Mesendoderm (in vitro differentiated cells): ENCODE measurements around the gene CHEK2.

Experiments used
- DNase-seq: peaks from one replicate; pipeline ENCODE4 v3.0.0; 2013
- H2AK5ac ChIP-seq: 2 replicates; pipeline ENCODE4 v1.6.1; 2013; ENCODE audit warnings: low read length, inconsistent platforms
- H2BK120ac ChIP-seq: 2 replicates; pipeline ENCODE4 v1.6.1; 2013; ENCODE audit warnings: low read depth, mild to moderate bottlenecking, low read length, moderate library complexity, mixed read lengths
- H2BK15ac ChIP-seq: replicated peaks from 2 replicates; pipeline ENCODE4 v1.6.1; 2013; ENCODE audit warnings: low read depth, mild to moderate bottlenecking, moderate library complexity
- H2BK5ac ChIP-seq: 2 replicates; pipeline ENCODE4 v1.6.1; 2013; ENCODE audit warnings: low read length, inconsistent platforms
- H3K18ac ChIP-seq: 2 replicates; pipeline ENCODE4 v1.6.1; 2013; ENCODE audit warnings: mild to moderate bottlenecking, low read length, mixed read lengths
- H3K23ac ChIP-seq: one replicate; pipeline ENCODE4 v1.6.1; 2013; ENCODE audit warnings: low read length
- H3K27ac ChIP-seq: 2 replicates; pipeline ENCODE4 v1.5.1; 2013; ENCODE audit warnings: low read depth, mild to moderate bottlenecking, inconsistent platforms, low read length, moderate library complexity
- H3K27me3 ChIP-seq: 2 replicates; pipeline ENCODE4 v1.6.1; 2013; ENCODE audit warnings: low read length, control low read depth, mild to moderate bottlenecking, inconsistent platforms; ENCODE audit not compliant: insufficient read depth, poor library complexity
- H3K36me3 ChIP-seq: 2 replicates; pipeline ENCODE4 v1.6.1; 2013; ENCODE audit warnings: low read length, inconsistent platforms; ENCODE audit not compliant: control insufficient read depth, insufficient read depth
- H3K4ac ChIP-seq: one replicate; pipeline ENCODE4 v1.6.1; 2013; ENCODE audit warnings: low read depth, mild to moderate bottlenecking, low read length, moderate library complexity
- H3K4me1 ChIP-seq: 2 replicates; pipeline ENCODE4 v1.6.1; 2013; ENCODE audit warnings: low read depth, low read length, inconsistent platforms; ENCODE audit not compliant: control insufficient read depth
- H3K4me2 ChIP-seq: 2 replicates; pipeline ENCODE4 v1.6.1; 2013; ENCODE audit warnings: low read length
- H3K4me3 ChIP-seq: 2 replicates; pipeline ENCODE4 v1.5.1; 2013; ENCODE audit warnings: mild to moderate bottlenecking, low read length
- H3K56ac ChIP-seq: one replicate; pipeline ENCODE4 v1.6.1; 2013; ENCODE audit warnings: low read length
- H3K79me1 ChIP-seq: 2 replicates; pipeline ENCODE4 v1.6.1; 2013; ENCODE audit warnings: low read length, inconsistent platforms
- H3K79me2 ChIP-seq: 2 replicates; pipeline ENCODE4 v1.6.1; 2013; ENCODE audit warnings: mild to moderate bottlenecking, low read length; ENCODE audit not compliant: control insufficient read depth, insufficient read depth
- H3K9ac ChIP-seq: 2 replicates; pipeline ENCODE4 v1.6.1; 2013; ENCODE audit warnings: low read length, inconsistent platforms
- H4K5ac ChIP-seq: one replicate; pipeline ENCODE4 v1.6.1; 2013; ENCODE audit warnings: low read length
- H4K8ac ChIP-seq: one replicate; pipeline ENCODE4 v1.6.1; 2013; ENCODE audit warnings: low read depth, mild to moderate bottlenecking, control low read depth, low read length, moderate library complexity
- WGBS: extraction: QIAGEN DNeasy Blood & Tissue Kit; methylation state at CpG from one replicate; pipeline ENCODE4 v1.1.7; 2013; ENCODE audit warnings: low lambda C conversion rate, missing lambda C conversion rate; ENCODE audit not compliant: insufficient coverage; ENCODE audit errors: extremely low coverage; 5-methylcytosine and 5-hydroxymethylcytosine counted together

Gene CHEK2

DNA sequence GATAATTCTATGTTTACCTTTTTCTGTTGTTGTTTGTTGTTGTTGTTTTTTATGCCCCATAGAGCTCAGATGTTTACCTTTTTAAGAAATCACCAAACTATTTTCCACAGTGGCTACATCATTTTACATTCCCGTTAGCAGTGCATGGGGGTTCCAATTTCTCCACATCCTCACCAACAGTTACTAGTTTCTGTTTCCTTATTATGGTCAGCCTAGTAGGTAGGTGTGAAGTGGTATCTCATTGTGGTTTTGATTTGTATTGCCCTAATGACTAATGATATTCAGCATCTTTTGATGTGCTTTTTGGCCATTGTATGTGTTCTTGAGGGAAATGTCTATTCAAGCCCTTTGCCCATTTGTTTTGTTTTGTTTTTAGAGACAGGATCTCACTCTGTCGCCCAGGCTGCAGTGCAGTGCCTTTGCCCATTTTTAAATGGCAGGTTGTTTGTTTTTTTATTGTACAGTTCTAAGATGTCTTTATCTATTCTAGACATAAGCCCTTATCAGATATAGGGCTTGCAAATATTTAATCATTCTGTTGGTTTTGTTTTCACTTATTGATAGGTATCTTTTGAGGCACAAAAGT lies 27.5 kb downstream of the CHEK2 start:
- Histone ChIP-seq H3K27me3 (no peaks in the 10 kb centered on the region), H3K79me1 (no peaks in the 10 kb centered on the region)
- WGBS, result no CpG with 5 or more reads among the region's 2 CpGs

DNA sequence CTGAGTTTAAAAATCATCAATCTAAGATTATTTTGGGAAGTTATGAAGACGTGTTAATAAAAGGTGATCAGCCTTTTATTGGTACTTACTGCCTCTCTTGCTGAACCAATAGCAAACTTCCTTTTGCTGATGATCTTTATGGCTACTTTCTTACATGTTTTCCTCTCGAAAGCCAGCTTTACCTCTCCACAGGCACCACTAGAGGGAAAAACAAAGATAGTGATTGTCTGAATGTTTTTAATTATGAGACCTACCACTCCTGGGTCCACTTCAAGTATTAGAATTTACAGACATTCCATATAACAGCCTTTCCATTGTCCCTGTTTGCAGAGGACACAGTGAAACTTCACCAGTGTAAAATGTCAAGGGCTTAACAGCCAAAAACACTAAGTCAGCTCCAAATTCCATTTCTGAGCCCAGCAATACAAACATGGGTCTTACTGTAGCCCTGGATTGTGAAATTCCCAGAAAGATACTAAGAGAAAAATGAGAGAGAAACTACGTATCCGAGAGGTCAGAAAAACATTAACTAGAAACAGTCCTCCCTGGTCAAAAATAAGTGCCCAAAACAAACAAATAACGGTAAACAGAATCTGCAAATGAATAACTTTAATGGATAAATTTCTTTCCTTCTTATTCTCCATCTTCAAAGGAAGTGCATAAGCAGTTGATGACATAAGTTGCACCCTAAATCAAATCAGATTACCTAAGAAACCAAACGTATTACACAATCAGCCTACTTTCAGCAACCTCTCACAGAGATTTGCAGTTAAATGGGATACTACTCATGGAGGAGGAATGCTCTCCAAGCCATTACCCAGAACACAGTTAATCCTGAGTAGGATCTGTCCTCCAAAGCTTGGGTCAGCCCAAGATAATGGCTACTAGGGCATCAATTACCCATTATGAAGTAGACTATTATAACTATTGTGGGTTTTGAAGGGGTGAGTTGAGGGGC lies 29.5 kb downstream of the CHEK2 start:
- no peaks in the 10 kb centered on the region for H3K79me1 ChIP-seq
- H3K56ac ChIP-seq, result no peak overlapping the region
- no CpG with 5 or more reads among the region's 6 CpGs for WGBS
- no peak overlapping the region for H4K5ac ChIP-seq
- peak; percentile 75 for DNase-seq
- no peak overlapping the region for H2BK5ac ChIP-seq
- no peak overlapping the region for H3K4ac ChIP-seq
- H3K27ac ChIP-seq, result no peak overlapping the region
- H3K4me3 ChIP-seq, result no peak overlapping the region
- no peak overlapping the region for H2BK15ac ChIP-seq
- no peak overlapping the region for H4K8ac ChIP-seq
- H3K23ac ChIP-seq, result no peak overlapping the region
- H2BK120ac ChIP-seq, result no peak overlapping the region
- no peaks in the 10 kb centered on the region for H3K4me1 ChIP-seq
- H3K9ac ChIP-seq, result no peak overlapping the region
- no peak overlapping the region for H3K18ac ChIP-seq
- H3K36me3 ChIP-seq, result peaks cover 3% of the 10 kb centered on the region
- no peak overlapping the region for H2AK5ac ChIP-seq
- H3K79me2 ChIP-seq, result no peaks in the 10 kb centered on the region
- H3K4me2 ChIP-seq, result no peak overlapping the region
- no peaks in the 10 kb centered on the region for H3K27me3 ChIP-seq

More for the DNA sequence above, 27.5 kb downstream of the CHEK2 start:
- Histone ChIP-seq H3K4me1 (no peaks in the 10 kb centered on the region), H2BK15ac (no peak overlapping the region), H4K8ac (no peak overlapping the region), H3K79me2 (no peaks in the 10 kb centered on the region), H3K4me2 (no peak overlapping the region), H3K27ac (no peak overlapping the region), H3K18ac (no peak overlapping the region), H2AK5ac (no peak overlapping the region), H2BK5ac (no peak overlapping the region), H3K56ac (no peak overlapping the region), H3K4me3 (no peak overlapping the region), H2BK120ac (no peak overlapping the region), H3K23ac (no peak overlapping the region), H3K36me3 (no peaks in the 10 kb centered on the region), H3K4ac (no peak overlapping the region), H4K5ac (no peak overlapping the region), H3K9ac (no peak overlapping the region)
- no peak for DNase-seq

DNA sequence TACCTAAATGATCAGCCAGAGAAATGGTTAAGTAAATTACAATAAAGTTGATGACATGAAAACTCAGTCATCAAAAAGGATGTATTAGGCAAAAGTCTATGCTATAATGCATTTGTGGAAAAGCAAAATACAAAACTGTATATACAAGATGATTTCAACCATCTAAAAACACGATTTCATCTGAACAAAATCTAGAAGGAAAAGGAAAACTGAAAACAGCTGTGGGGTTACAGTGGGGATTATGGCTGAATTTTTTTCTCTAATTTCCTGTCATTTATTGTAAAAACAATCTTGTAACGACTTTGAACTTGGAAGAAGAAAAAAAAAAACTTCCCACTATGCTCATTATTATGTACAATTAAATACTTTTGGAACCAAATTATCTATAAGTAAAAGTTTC lies 30.3 kb downstream of the CHEK2 start:
- no peaks in the 10 kb centered on the region for H3K79me2 ChIP-seq
- no peaks in the 10 kb centered on the region for H3K27me3 ChIP-seq
- no peak overlapping the region for H3K9ac ChIP-seq
- no peak overlapping the region for H4K8ac ChIP-seq
- H2BK120ac ChIP-seq, result no peak overlapping the region
- H3K4me1 ChIP-seq, result no peaks in the 10 kb centered on the region
- H4K5ac ChIP-seq, result no peak overlapping the region
- H3K79me1 ChIP-seq, result no peaks in the 10 kb centered on the region
- no peak overlapping the region for H3K23ac ChIP-seq
- H3K4me3 ChIP-seq, result no peak overlapping the region
- no peak overlapping the region for H2AK5ac ChIP-seq
- H2BK5ac ChIP-seq, result no peak overlapping the region
- no peak overlapping the region for H3K56ac ChIP-seq
- no peak overlapping the region for H3K4ac ChIP-seq
- H3K18ac ChIP-seq, result no peak overlapping the region
- no peak overlapping the region for H2BK15ac ChIP-seq
- no peak for DNase-seq
- no peak overlapping the region for H3K27ac ChIP-seq
- H3K36me3 ChIP-seq, result peaks cover 6% of the 10 kb centered on the region
- no CpG with 5 or more reads among the region's 2 CpGs for WGBS
- H3K4me2 ChIP-seq, result no peak overlapping the region

DNA sequence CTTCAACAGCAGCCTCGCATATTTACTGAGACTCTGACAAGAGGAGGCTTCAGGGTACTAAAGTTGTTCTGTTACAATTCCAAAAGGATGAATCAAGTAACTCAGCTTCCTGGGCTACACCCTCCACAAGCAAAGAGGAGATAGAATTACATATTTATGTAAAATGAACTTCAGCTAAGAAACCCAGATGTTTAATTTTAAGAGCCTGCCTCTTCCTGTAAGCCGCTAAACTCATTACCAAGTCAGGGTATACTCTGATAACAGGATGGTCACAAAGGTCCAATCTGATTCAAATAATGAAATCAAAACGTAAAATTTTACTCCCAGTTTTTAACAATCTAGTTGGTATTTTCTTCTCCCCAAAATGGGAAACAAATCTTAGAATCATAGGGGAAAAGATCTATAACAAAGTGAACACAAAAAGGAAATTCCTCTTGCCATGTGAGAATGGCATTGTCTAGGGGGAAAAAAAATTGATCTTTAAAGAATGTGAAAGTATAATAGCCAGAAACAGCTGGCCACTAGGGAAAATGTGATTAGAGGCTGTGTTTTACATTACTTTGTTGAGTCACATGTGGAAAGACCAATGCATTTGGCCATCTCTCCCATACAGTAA lies 30.9 kb downstream of the CHEK2 start:
- no peaks in the 10 kb centered on the region for H3K4me1 ChIP-seq
- no peak overlapping the region for H3K9ac ChIP-seq
- no peak overlapping the region for H3K4me2 ChIP-seq
- no peak overlapping the region for H2BK120ac ChIP-seq
- H3K79me1 ChIP-seq, result no peaks in the 10 kb centered on the region
- H2AK5ac ChIP-seq, result no peak overlapping the region
- H3K36me3 ChIP-seq, result peaks cover 8% of the 10 kb centered on the region
- no CpG with 5 or more reads among the region's 3 CpGs for WGBS
- H3K4me3 ChIP-seq, result no peak overlapping the region
- H3K4ac ChIP-seq, result no peak overlapping the region
- no peak overlapping the region for H3K27ac ChIP-seq
- no peak overlapping the region for H3K23ac ChIP-seq
- DNase-seq, result no peak
- H3K18ac ChIP-seq, result no peak overlapping the region
- no peak overlapping the region for H4K5ac ChIP-seq
- no peaks in the 10 kb centered on the region for H3K27me3 ChIP-seq
- no peak overlapping the region for H4K8ac ChIP-seq
- H3K79me2 ChIP-seq, result no peaks in the 10 kb centered on the region
- no peak overlapping the region for H2BK15ac ChIP-seq
- no peak overlapping the region for H3K56ac ChIP-seq
- no peak overlapping the region for H2BK5ac ChIP-seq

DNA sequence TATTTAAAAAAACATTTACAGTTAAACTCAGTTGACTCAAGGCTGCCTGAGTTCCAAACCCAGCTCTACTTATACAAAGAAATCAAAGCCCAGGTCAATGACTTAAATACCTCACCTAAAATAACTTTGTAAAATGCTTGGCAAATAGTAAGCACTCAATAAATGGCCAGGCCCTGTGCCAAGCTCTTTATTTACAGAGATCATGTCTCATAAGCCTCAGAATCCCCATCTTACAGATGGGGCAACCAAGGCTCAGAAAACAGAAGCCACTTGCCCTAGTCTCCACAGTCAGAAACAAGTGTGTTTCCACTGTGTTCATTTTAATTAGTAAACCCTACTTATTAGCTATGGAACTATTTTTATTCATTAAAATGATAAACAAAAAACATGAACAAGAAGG lies 31.5 kb downstream of the CHEK2 start:
- Histone ChIP-seq H3K23ac (no peak overlapping the region), H3K27me3 (no peaks in the 10 kb centered on the region), H3K79me2 (no peaks in the 10 kb centered on the region), H3K36me3 (peaks cover 8% of the 10 kb centered on the region), H3K27ac (no peak overlapping the region), H3K4me2 (no peak overlapping the region), H3K4ac (no peak overlapping the region), H3K9ac (no peak overlapping the region), H3K18ac (no peak overlapping the region), H3K4me3 (no peak overlapping the region), H2BK5ac (no peak overlapping the region), H4K5ac (no peak overlapping the region), H2AK5ac (no peak overlapping the region), H2BK15ac (no peak overlapping the region), H4K8ac (no peak overlapping the region), H2BK120ac (no peak overlapping the region), H3K4me1 (no peaks in the 10 kb centered on the region), H3K56ac (no peak overlapping the region), H3K79me1 (no peaks in the 10 kb centered on the region)
- DNase-seq, result no peak
